HepG2 (cell line): ENCODE results near the gene SRP14. TPM values are rescaled to one million over a fixed set of nuclear protein-coding genes. Genes with fewer than 3 reads are reported as not detected.

Experiments
- CREM ChIP-seq, 2 experiments: sonication (generic) in 1 of 2; formaldehyde crosslinking in 1 of 2; IDR thresholded peaks; 2 replicates each; pipeline versions ENCODE4 v1.4.0 to v1.6.1; 2016 to 2020; ENCODE audit warnings: antibody characterized with exemption in 1 of 2, mild to moderate bottlenecking in 1 of 2, missing genetic modification reagents in 1 of 2
- FOXC1 ChIP-seq: sonication (generic); formaldehyde crosslinking; IDR thresholded peaks from 2 replicates; pipeline ENCODE4 v1.8.0; 2022; ENCODE audit warnings: mild to moderate bottlenecking, missing genetic modification reagents, borderline replicate concordance
- MXD4 ChIP-seq: IDR thresholded peaks from 2 replicates; pipeline ENCODE4 v1.6.1; 2016; ENCODE audit warnings: mild to moderate bottlenecking, missing biosample characterization, missing genetic modification reagents
- PAXIP1 ChIP-seq: sonication (generic); formaldehyde crosslinking; conservative IDR thresholded peaks from 2 replicates; pipeline ENCODE4 v1.4.0; 2020; ENCODE audit warnings: mild to moderate bottlenecking, missing genetic modification reagents, moderate library complexity
- SPEN ChIP-seq: sonication (generic); formaldehyde crosslinking; IDR thresholded peaks from 2 replicates; pipeline ENCODE4 v1.5.1; 2020; ENCODE audit warnings: low read depth, mild to moderate bottlenecking, missing genetic modification reagents
- XBP1 ChIP-seq: sonication (generic); formaldehyde crosslinking; IDR thresholded peaks from 2 replicates; pipeline ENCODE4 v1.5.0; 2020; ENCODE audit warnings: missing genetic modification reagents
- polyA plus RNA-seq, 8 experiments: library from polyadenylated mRNA; depleted of rRNA in 3 of 8; stranded (reverse) in 7 of 8; unstranded in 1 of 8; fragments of >200 nt; fragmentation: Illumina TruSeq in 4 of 8; extraction: Trizol in 4 of 8; gene quantifications; 2 replicates each; pipeline versions ENCODE4 v1.2.1 to v1.2.3, GENCODE V29; 2011 to 2016; ENCODE audit warnings: low read depth in 4 of 8, missing spikeins in 1 of 8, mixed read lengths in 1 of 8; ENCODE audit not compliant: insufficient read depth in 1 of 8
- total RNA-seq, 5 experiments: library from RNA; depleted of rRNA; stranded (reverse); fragments of >200 nt; fragmentation: Illumina TruSeq; extraction: Trizol; gene quantifications; 2 replicates each; pipeline ENCODE4 v1.2.3, GENCODE V29; 2016; ENCODE audit warnings: low read depth in 1 of 5

The SRP14 gene
- total and polyA plus RNA-seq, 2 of the 13 experiments (the other 11 are each of a cell fraction or from before 2014, with no cell fraction given), result 208 to 356 TPM

DNA sequence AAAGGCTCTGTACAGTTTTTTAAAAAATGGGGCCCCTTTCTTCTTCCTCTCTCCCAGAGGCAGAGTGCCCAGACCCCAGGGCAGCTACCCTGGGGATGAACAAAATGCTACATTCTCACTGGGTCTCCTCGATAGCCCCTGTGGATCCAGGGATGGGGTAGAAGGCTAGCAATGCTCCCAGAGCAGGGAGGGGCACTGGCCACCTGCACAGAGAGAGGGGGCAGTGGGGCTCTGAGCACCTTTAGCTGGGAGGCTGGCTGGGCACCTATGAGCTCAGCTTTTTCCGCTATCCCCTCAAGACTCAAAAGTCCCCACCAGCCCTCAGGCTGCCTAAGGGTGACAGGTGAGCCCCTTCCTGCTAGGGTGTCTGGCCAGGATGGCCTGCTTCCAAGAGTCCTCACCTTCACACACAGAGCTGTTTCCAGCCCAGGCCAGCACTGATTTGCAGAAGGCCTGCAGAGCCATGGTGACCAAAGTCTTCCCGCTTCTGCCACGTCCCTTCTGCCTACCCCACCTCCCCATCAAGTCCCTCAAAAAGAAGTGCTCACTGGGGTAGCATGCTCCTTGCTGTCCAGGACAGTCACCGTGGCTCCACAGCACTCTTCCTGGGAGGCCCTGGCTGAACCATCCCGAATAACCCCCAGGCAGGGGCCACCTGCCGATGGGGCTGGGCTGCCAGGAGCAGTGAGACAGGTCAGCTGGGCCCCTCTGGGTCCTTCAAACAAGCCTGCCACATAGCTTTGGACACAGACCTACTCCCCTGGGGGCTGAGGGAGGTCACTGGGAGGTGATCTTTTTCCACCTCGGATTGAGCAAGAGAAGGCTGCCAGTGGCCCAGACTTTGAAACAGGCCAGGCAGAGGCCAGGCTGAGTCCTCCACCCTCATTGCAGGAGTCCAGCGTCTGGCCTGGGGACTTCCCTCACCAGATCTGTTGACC, 49.3 kb upstream of the SRP14 start (continued):
- TF ChIP-seq PAXIP1 (CRISPR knock-in tag) (peak; percentile 90), SPEN (CRISPR knock-in tag) (peak; percentile 81; the same call in 1 of the 2 replicates), CREM (IDR thresholded peaks at IDR 0.05) (peak; percentile 69), CREM (CRISPR knock-in tag; IDR thresholded peaks at IDR 0.05) (no peak), XBP1 (CRISPR knock-in tag) (no peak), FOXC1 (CRISPR knock-in tag) (no peak), MXD4 (CRISPR knock-in tag) (peak; percentile 61; the same call in 1 of the 2 replicates)
- TF ChIP-seq, all 625 proteins: peak for 257
